ENCODE measurements around the gene AP3D1.

GRCh38 chr19:2062770-2063169 is 88.6 kb downstream of the AP3D1 start:
- TF ChIP-seq POLR2AphosphoS5 (IDR thresholded peaks at IDR 0.05) (no peak), CTCF (IDR thresholded peaks at IDR 0.05) (no peak), POLR2A (IDR thresholded peaks at IDR 0.05) (no peak), EP300 (IDR thresholded peaks at IDR 0.05) (no peak)
